Left lung (tissue), 10 donors: Measurements from ENCODE around the gene CNTFR. TPM values are rescaled to one million over a fixed set of nuclear protein-coding genes. Genes with fewer than 3 reads are reported as not detected.
A peak's percentile ranks its signal among the peaks of the same experiment; 100 is the strongest.

Experiments
- ATAC-seq: fragments of 200-7000 bp; cut with Tn5 transposase; one replicate; pipeline ENCODE4 v1.9.1; 2020; ENCODE audit warnings: moderate library complexity
- DNase-seq, 4 donors: peaks; one replicate each; pipeline ENCODE4 v3.0.0-alpha.2; 2013 to 2020
- H3K27ac ChIP-seq, 2 donors: fragments of 200-600 bp; sonication (generic) in 1 of 2; one replicate each; pipeline versions ENCODE4 v1.5.0 to v1.8.0; 2020 to 2021
- H3K27me3 ChIP-seq, 2 donors: fragments of 200-600 bp; sonication (generic) in 1 of 2; one replicate each; pipeline versions ENCODE4 v1.5.0 to v1.8.0; 2020 to 2021
- H3K36me3 ChIP-seq, 2 donors: fragments of 200-600 bp; sonication (generic) in 1 of 2; one replicate each; pipeline versions ENCODE4 v1.5.0 to v1.8.0; 2020 to 2021
- H3K4me1 ChIP-seq, 2 donors: fragments of 200-600 bp; one replicate each; pipeline ENCODE4 v1.8.0; 2021
- H3K4me3 ChIP-seq, 2 donors: fragments of 200-600 bp; sonication (generic) in 1 of 2; one replicate each; pipeline versions ENCODE4 v1.5.0 to v1.8.0; 2020 to 2021; ENCODE audit warnings: mild to moderate bottlenecking in 1 of 2
- H3K9me3 ChIP-seq, 2 donors: fragments of 200-600 bp; sonication (generic) in 1 of 2; one replicate each; pipeline versions ENCODE4 v1.5.0 to v1.8.0; 2020 to 2021
- CTCF ChIP-seq, 2 donors: fragments of 200-600 bp; sonication (generic) in 1 of 2; IDR thresholded peaks; one replicate each; pipeline versions ENCODE4 v1.5.0 to v1.8.0; 2021; ENCODE audit warnings: antibody characterized with exemption in 2 of 2
- intact Hi-C, 2 donors: fragments of 100-400 bp; cut with DNase I; formaldehyde crosslinking; loops; one replicate each; pipeline versions ENCODE4 v1.11.2 to v1.14.2; 2022
- polyA plus RNA-seq, 6 donors: library from polyadenylated mRNA; unstranded; fragments of 120-200 nt; gene quantifications; one replicate each; pipeline ENCODE4 v1.2.1, GENCODE V29; 2013; ENCODE audit not compliant: insufficient read length in 6 of 6
- total RNA-seq, 2 donors: library from RNA; stranded (reverse); fragmentation: NEBNext Ultra II Directional; extraction: Animal tissue kit (Norgen Biotek cat#: 25700); gene quantifications; one replicate each; pipeline ENCODE4 v1.2.1, GENCODE V29; 2021
- donor health status: DM: no; HTN: yes; CAD: no.
- donor health status: DM: no; HTN: no; CAD: no.

CNTFR gene
- total and polyA plus RNA-seq, 8 donors, result 0.90 to 35.6 (median 26.9) TPM

GRCh38 chr9:34560599-34561214 is 28.8 kb downstream of the CNTFR start:
- TF ChIP-seq CTCF (IDR thresholded peaks at IDR 0.05), result no peak
- H3K4me3 ChIP-seq, result no peak overlapping the region
- peaks cover 3 to 14% of the 10 kb centered on the region in 2 donors for H3K4me1 ChIP-seq
- no peak for DNase-seq
- no peak overlapping the region for H3K27ac ChIP-seq
- peaks cover 0 to 5% of the 10 kb centered on the region in 2 donors for H3K9me3 ChIP-seq
- ATAC-seq, result peak; percentile 36
- intact Hi-C loops, result no loop called here
- H3K36me3 ChIP-seq, result no peaks in the 10 kb centered on the region
- peaks cover 0 to 70% of the 10 kb centered on the region in 2 donors for H3K27me3 ChIP-seq

- ATAC-seq, result peak; percentile 85
- DNase-seq, result peak in 1 of 4 donors; percentile 32
- intact Hi-C loops, result no loop called here
Observed at GRCh38 chr9:34559624-34560455, 29.7 kb downstream of the CNTFR start.

GRCh38 chr9:34558919-34559623 is 30.5 kb downstream of the CNTFR start:
- Histone ChIP-seq H3K4me3 (no peak overlapping the region), H3K9me3 (peaks cover 0 to 5% of the 10 kb centered on the region in 2 donors), H3K36me3 (no peaks in the 10 kb centered on the region), H3K27me3 (peaks cover 0 to 74% of the 10 kb centered on the region in 2 donors), H3K4me1 (peaks cover 3 to 14% of the 10 kb centered on the region in 2 donors), H3K27ac (no peak overlapping the region)
- no peak for ATAC-seq
- TF ChIP-seq CTCF (IDR thresholded peaks at IDR 0.05), result no peak
- peak in 1 of 4 donors; percentile 10 for DNase-seq
- intact Hi-C loops, result no loop called here

More at GRCh38 chr9:34559624-34560455, 29.7 kb downstream of the CNTFR start:
- TF ChIP-seq CTCF (IDR thresholded peaks at IDR 0.05), result no peak
- H3K27ac ChIP-seq, result no peak overlapping the region
- H3K9me3 ChIP-seq, result peaks cover 0 to 5% of the 10 kb centered on the region in 2 donors
- no peak overlapping the region for H3K4me3 ChIP-seq
- peaks cover 3 to 14% of the 10 kb centered on the region in 2 donors for H3K4me1 ChIP-seq
- H3K36me3 ChIP-seq, result no peaks in the 10 kb centered on the region
- peaks cover 0 to 73% of the 10 kb centered on the region in 2 donors for H3K27me3 ChIP-seq

GRCh38 chr9:34558364-34558763 is 31.2 kb downstream of the CNTFR start:
- TF ChIP-seq CTCF (IDR thresholded peaks at IDR 0.05), result no peak
- H3K36me3 ChIP-seq, result no peaks in the 10 kb centered on the region
- H3K27ac ChIP-seq, result no peak overlapping the region
- peaks cover 0 to 5% of the 10 kb centered on the region in 2 donors for H3K9me3 ChIP-seq
- intact Hi-C loops, result no loop called here
- H3K4me1 ChIP-seq, result peaks cover 3 to 14% of the 10 kb centered on the region in 2 donors
- H3K27me3 ChIP-seq, result peaks cover 0 to 73% of the 10 kb centered on the region in 2 donors
- H3K4me3 ChIP-seq, result no peak overlapping the region
- DNase-seq, result no peak
- no peak for ATAC-seq
